Activated B cell treated with CpG ODN at 0.5 μM for 24 hours (primary cell): ENCODE results near the gene COPZ1. TPM values are rescaled to one million over a fixed set of nuclear protein-coding genes. Genes with fewer than 3 reads are reported as not detected.
A peak's percentile ranks its signal among the peaks of the same experiment; 100 is the strongest.

ENCODE experiments used
- ATAC-seq: fragments of 200-7000 bp; cut with Tn5 transposase; one replicate; pipeline ENCODE4 v1.10.0; 2021; ENCODE audit warnings: low read depth, mild to moderate bottlenecking, moderate library complexity
- CTCF ChIA-PET: fragments of 350-600 bp; sonication (Branson Sonifier 250); formaldehyde crosslinking; loops from one replicate; lab custom pipeline; 2021; ENCODE audit warnings: antibody characterized with exemption; lab: Charles Lee
- POLR2A ChIA-PET: fragments of 350-600 bp; sonication (Branson Sonifier 250); formaldehyde crosslinking; loops from one replicate; lab custom pipeline; 2021; ENCODE audit warnings: antibody characterized with exemption; lab: Charles Lee
- DNase-seq: peaks from one replicate; pipeline ENCODE4 v3.0.0; 2022
- H3K27ac Mint-ChIP-seq: one replicate; pipeline ENCODE4 v1.8.0; 2020; ENCODE audit warnings: mixed read lengths
- H3K27me3 Mint-ChIP-seq: one replicate; pipeline ENCODE4 v1.8.0; 2021; ENCODE audit warnings: mixed read lengths
- H3K36me3 Mint-ChIP-seq: one replicate; pipeline ENCODE4 v1.8.0; 2021; ENCODE audit warnings: low read depth, mixed read lengths
- H3K4me1 Mint-ChIP-seq: one replicate; pipeline ENCODE4 v1.8.0; 2021; ENCODE audit warnings: mixed read lengths
- H3K4me3 Mint-ChIP-seq: one replicate; pipeline ENCODE4 v1.8.0; 2020; ENCODE audit warnings: mild to moderate bottlenecking, mixed read lengths
- H3K9me3 Mint-ChIP-seq: one replicate; pipeline ENCODE4 v1.8.0; 2020; ENCODE audit warnings: mixed read lengths
- CTCF ChIP-seq: fragments of 200-600 bp; IDR thresholded peaks from one replicate; pipeline ENCODE4 v1.8.0; 2022; ENCODE audit warnings: antibody characterized with exemption, mild to moderate bottlenecking
- intact Hi-C: fragments of 100-400 bp; cut with micrococcal nuclease; formaldehyde crosslinking; loops from one replicate; pipeline ENCODE4 v1.15.1; 2024
- total RNA-seq: library from RNA; stranded (reverse); gene quantifications from 2 replicates; pipeline ENCODE4 v1.2.3, GENCODE V29; 2022

The COPZ1 gene
- total RNA-seq, 1 donor from 2014 or later: 120 TPM

- Mint-ChIP-seq H3K36me3 (peaks cover 4% of the 10 kb centered on the region), H3K9me3 (no peaks in the 10 kb centered on the region), H3K27me3 (no peaks in the 10 kb centered on the region), H3K27ac (no peak overlapping the region), H3K4me3 (peak overlapping the region; percentile 38), H3K4me1 (peaks cover 21% of the 10 kb centered on the region)
- intact Hi-C loops: no loop called here
- TF ChIP-seq CTCF: no peak
- DNase-seq (no peak), ATAC-seq (no peak)
- ChIA-PET CTCF (interaction anchor here (1.6 to 5.9 kb wide), 5 partner anchors 10 to 60 kb away, joined by 5 to 30 read pairs (median 8); partner anchors contain the start of gene COPZ1), POLR2A (no interaction called here)
Observed at GRCh38 chr12:54377797-54378515, 53.0 kb downstream of the COPZ1 start.

GRCh38 chr12:54378796-54379397 is 54.0 kb downstream of the COPZ1 start:
- peaks cover 31% of the 10 kb centered on the region for H3K4me1 Mint-ChIP-seq
- H3K9me3 Mint-ChIP-seq: no peaks in the 10 kb centered on the region
- no peaks in the 10 kb centered on the region for H3K36me3 Mint-ChIP-seq
- CTCF ChIA-PET: interaction anchor here (0.9 to 5.9 kb wide), 19 partner anchors 8 to 164 kb away, joined by 3 to 30 read pairs (median 6); partner anchors contain the start of gene COPZ1
- no peaks in the 10 kb centered on the region for H3K27me3 Mint-ChIP-seq
- intact Hi-C loops: loop anchor here (1.0 kb wide), 3 partner anchors 11 to 159 kb away; no protein-coding TSS in a partner anchor
- peak overlapping the region; percentile 65 for H3K4me3 Mint-ChIP-seq
- ATAC-seq (peak; percentile 59), DNase-seq (no peak)
- no peak overlapping the region for H3K27ac Mint-ChIP-seq
- TF ChIP-seq CTCF: no peak
- POLR2A ChIA-PET: interaction anchor here (0.5 to 1.7 kb wide), 4 partner anchors 8 to 99 kb away, joined by 3 to 9 read pairs (median 4); partner anchors contain the start of gene HNRNPA1

- Mint-ChIP-seq H3K27me3 (no peaks in the 10 kb centered on the region), H3K27ac (peak overlapping the region; percentile 24), H3K36me3 (no peaks in the 10 kb centered on the region), H3K4me3 (peak overlapping the region; percentile 65), H3K9me3 (no peaks in the 10 kb centered on the region), H3K4me1 (peaks cover 38% of the 10 kb centered on the region)
- peak; percentile 99 for TF ChIP-seq CTCF
- DNase-seq (peak; percentile 84), ATAC-seq (peak; percentile 92)
- ChIA-PET POLR2A (interaction anchor here (0.5 to 1.7 kb wide), 4 partner anchors 9 to 99 kb away, joined by 3 to 9 read pairs (median 4); partner anchors contain the start of gene HNRNPA1), CTCF (interaction anchor here (0.9 to 5.9 kb wide), 21 partner anchors 8 to 165 kb away, joined by 3 to 30 read pairs (median 6); partner anchors contain the start of gene COPZ1)
- intact Hi-C loops: loop anchor here (1.0 kb wide), 3 partner anchors 11 to 159 kb away; no protein-coding TSS in a partner anchor
Observed at GRCh38 chr12:54379398-54380201, 54.7 kb downstream of the COPZ1 start.

- POLR2A ChIA-PET: interaction anchor here (0.6 to 0.7 kb wide), 4 partner anchors 46 to 166 kb away, joined by 3 to 5 read pairs (median 4); partner anchors contain the start of genes CBX5 and HNRNPA1
Observed at GRCh38 chr12:54381136-54381535, 56.2 kb downstream of the COPZ1 start.

More at GRCh38 chr12:54381136-54381535, 56.2 kb downstream of the COPZ1 start:
- Mint-ChIP-seq H3K4me3 (no peak overlapping the region), H3K27ac (no peak overlapping the region), H3K36me3 (no peaks in the 10 kb centered on the region), H3K9me3 (no peaks in the 10 kb centered on the region), H3K27me3 (no peaks in the 10 kb centered on the region), H3K4me1 (peaks cover 53% of the 10 kb centered on the region)
- DNase-seq: no peak
- CTCF ChIA-PET: interaction anchor here (1.3 to 5.9 kb wide), 5 partner anchors 9 to 165 kb away, joined by 3 to 30 read pairs (median 9); no protein-coding TSS in a partner anchor
- TF ChIP-seq CTCF: no peak
- ATAC-seq: no peak
- intact Hi-C loops: no loop called here
